Globus pallidus (tissue), 1 donor: ENCODE data around the gene PTPRJ.

Experiments
- DNase-seq: peaks from one replicate; pipeline ENCODE4 v3.0.0-alpha.2; 2015; ENCODE audit warnings: low spot score

The PTPRJ gene

GRCh38 chr11:47969401-47969800 is 11.0 kb upstream of the PTPRJ start:
- no peak for DNase-seq

- no peak for DNase-seq
Observed at GRCh38 chr11:47971501-47971900, 8.9 kb upstream of the PTPRJ start.

- DNase-seq: no peak
Observed at GRCh38 chr11:47973173-47973572, 7.2 kb upstream of the PTPRJ start.

GRCh38 chr11:47976931-47977330 is 3.4 kb upstream of the PTPRJ start:
- DNase-seq: no peak

GRCh38 chr11:47977623-47978022 is 2.7 kb upstream of the PTPRJ start:
- DNase-seq: no peak

- no peak for DNase-seq
Observed at GRCh38 chr11:47979378-47980087, 826 bp upstream of the PTPRJ start.

- DNase-seq: no peak
Observed at GRCh38 chr11:47980907-47981621, 705 bp downstream of the PTPRJ start.

- no peak for DNase-seq
Observed at GRCh38 chr11:47981667-47982404, 1.5 kb downstream of the PTPRJ start.

GRCh38 chr11:47982616-47983015 is 2.3 kb downstream of the PTPRJ start:
- no peak for DNase-seq

GRCh38 chr11:47983464-47984397 is 3.4 kb downstream of the PTPRJ start:
- no peak for DNase-seq

GRCh38 chr11:47986219-47986618 is 5.9 kb downstream of the PTPRJ start:
- DNase-seq: no peak

GRCh38 chr11:47986742-47987141 is 6.4 kb downstream of the PTPRJ start:
- no peak for DNase-seq

GRCh38 chr11:47987310-47987709 is 7.0 kb downstream of the PTPRJ start:
- no peak for DNase-seq

GRCh38 chr11:47987781-47988180 is 7.4 kb downstream of the PTPRJ start:
- DNase-seq: peak; percentile 62

- no peak for DNase-seq
Observed at GRCh38 chr11:47989779-47990178, 9.4 kb downstream of the PTPRJ start.

GRCh38 chr11:47991266-47991830 is 11.0 kb downstream of the PTPRJ start:
- DNase-seq: no peak

GRCh38 chr11:47991894-47992293 is 11.5 kb downstream of the PTPRJ start:
- DNase-seq: no peak

- no peak for DNase-seq
Observed at GRCh38 chr11:47992959-47993820, 12.8 kb downstream of the PTPRJ start.

- DNase-seq: no peak
Observed at GRCh38 chr11:47994417-47994816, 14.1 kb downstream of the PTPRJ start.

- DNase-seq: no peak
Observed at GRCh38 chr11:47995360-47995769, 15.0 kb downstream of the PTPRJ start.
